ENCODE measurements around the gene CNTNAP2.

DNA sequence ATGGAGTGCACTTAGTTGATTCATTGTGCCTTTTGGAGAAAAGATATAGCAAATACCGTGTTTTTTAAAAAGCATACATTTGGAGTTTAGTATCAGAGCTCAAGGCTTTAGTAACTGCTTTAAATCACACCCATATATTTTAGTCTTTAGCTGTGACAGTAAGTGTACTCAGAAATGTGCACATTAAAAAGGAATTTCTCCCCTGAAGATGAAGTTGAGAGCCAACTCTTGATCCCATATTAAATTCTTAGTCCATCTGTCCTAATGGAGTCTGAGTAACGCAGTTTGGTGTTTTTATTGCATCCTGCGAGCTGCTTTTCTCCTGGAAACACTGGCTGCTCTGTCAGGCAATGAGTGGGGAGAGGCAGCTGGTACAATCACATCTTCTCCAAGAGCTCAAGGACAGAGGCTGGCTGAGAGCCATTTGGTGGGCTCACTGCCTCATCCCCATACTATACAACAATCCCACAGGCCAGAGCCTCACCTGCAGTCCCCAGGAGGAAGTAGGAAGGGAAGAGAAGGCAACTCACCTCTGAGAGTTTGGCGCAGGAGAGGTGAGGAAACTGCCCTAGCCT is 2000.3 kb downstream of the CNTNAP2 start:
- TF ChIP-seq, protein P1, sequence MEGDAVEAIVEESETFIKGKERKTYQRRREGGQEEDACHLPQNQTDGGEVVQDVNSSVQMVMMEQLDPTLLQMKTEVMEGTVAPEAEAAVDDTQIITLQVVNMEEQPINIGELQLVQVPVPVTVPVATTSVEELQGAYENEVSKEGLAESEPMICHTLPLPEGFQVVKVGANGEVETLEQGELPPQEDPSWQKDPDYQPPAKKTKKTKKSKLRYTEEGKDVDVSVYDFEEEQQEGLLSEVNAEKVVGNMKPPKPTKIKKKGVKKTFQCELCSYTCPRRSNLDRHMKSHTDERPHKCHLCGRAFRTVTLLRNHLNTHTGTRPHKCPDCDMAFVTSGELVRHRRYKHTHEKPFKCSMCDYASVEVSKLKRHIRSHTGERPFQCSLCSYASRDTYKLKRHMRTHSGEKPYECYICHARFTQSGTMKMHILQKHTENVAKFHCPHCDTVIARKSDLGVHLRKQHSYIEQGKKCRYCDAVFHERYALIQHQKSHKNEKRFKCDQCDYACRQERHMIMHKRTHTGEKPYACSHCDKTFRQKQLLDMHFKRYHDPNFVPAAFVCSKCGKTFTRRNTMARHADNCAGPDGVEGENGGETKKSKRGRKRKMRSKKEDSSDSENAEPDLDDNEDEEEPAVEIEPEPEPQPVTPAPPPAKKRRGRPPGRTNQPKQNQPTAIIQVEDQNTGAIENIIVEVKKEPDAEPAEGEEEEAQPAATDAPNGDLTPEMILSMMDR (IDR thresholded peaks at IDR 0.05): no peak
- TF ChIP-seq TCF7L2 (IDR thresholded peaks at IDR 0.05; ENCODE audit: low read depth, low read length): no peak
- TF ChIP-seq POLR2AphosphoS5 (IDR thresholded peaks at IDR 0.05; ENCODE audit: low read depth, low read length): no peak
- no peak for TF ChIP-seq SIN3A (IDR thresholded peaks at IDR 0.05; ENCODE audit: borderline replicate concordance, insufficient read depth, low read depth, low read length)
